Stimulated activated naive CD8-positive, alpha-beta T cell treated with anti-CD3 and anti-CD28 coated beads, Interleukin-15, Interleukin-2, amounts not matched to agents 100 U/mL and 50 U/mL, for 24 hours (primary cell): ENCODE results near the gene TCTA.

Experiments
- ATAC-seq: fragments of 150-1000 bp; cut with Tn5 transposase; one replicate; pipeline ENCODE4 v1.10.0; 2021
- DNase-seq: peaks from one replicate; pipeline ENCODE4 v3.0.0; 2021

Gene TCTA

DNA sequence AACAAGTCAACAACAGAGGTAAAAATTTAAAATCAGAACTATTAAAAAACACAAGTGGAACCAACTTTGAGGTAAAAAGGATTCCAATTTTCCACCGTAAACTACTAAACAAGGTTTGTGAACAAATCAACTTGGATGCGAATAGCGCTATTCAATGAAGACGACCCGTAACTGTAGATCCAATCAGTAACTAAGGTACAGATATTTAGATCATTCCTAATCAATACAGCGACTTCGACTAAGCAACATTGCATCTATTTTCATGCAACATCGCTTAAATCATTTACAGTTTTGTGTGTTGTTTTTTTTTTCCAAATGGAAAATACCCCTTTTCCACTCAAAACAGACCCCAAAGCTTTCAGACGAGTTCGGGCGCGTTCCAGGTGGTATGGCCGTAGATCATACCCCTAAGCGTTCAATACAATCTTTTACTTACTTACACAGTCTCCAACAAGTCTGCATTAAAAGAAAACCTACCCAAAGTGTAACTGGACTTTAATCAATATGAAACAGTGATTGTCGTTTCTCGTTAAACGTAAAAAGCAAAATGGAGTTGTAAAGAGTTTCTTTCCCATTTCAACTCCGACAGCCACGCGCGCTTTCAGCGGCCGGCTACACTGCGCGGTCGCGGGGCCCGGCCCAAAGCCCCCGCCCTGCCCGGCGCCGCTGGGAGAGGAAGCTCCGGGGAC, 1.2 kb upstream of the TCTA start:
- ATAC-seq, result no peak
- DNase-seq, result no peak

GRCh38 chr3:49411535-49411967, 672 bp upstream of the TCTA start:
- DNase-seq, result peak; percentile 69

DNA sequence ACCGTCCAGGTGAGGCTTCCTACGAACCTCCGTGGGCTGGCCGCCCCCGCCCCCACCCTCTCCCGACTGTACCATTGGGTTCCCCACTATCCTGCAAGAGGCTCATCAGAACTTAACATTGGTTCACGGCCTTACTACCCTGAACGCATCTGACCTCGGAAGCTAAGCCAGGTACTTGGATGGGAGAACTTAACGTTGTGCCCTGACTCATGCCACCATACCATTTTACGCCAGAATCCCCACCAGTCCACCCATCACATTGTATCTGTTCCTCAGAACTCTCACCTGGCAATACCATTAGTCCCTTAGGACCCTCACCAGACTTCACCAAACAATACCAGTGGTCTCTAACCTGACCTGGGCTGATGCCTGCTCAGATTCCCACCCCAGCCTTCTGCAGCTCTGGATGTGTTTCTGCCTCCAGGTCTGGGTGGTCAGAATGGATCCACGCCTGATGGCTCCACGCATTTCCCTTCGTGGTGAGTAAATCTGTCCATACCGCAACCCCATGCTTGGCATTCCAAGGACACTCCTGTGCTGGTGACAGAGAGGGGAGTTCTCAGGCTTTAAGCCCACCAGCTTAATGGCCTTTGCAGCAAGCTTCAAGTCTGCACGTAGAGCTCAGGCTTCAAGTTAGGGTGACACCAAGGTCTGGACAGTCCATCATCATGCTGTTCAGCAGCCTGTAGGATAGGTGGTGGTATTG, 562 bp downstream of the TCTA start:
- no peak for ATAC-seq

More at GRCh38 chr3:49411535-49411967, 672 bp upstream of the TCTA start:
- ATAC-seq, result peak; percentile 19

GRCh38 chr3:49413338-49413734, 1.1 kb downstream of the TCTA start:
- ATAC-seq (no peak), DNase-seq (no peak)

More for the DNA sequence above, 562 bp downstream of the TCTA start:
- no peak for DNase-seq

- DNase-seq (no peak), ATAC-seq (no peak)
These were observed 2.5 kb downstream of the TCTA start for GRCh38 chr3:49414753-49415152.

DNA sequence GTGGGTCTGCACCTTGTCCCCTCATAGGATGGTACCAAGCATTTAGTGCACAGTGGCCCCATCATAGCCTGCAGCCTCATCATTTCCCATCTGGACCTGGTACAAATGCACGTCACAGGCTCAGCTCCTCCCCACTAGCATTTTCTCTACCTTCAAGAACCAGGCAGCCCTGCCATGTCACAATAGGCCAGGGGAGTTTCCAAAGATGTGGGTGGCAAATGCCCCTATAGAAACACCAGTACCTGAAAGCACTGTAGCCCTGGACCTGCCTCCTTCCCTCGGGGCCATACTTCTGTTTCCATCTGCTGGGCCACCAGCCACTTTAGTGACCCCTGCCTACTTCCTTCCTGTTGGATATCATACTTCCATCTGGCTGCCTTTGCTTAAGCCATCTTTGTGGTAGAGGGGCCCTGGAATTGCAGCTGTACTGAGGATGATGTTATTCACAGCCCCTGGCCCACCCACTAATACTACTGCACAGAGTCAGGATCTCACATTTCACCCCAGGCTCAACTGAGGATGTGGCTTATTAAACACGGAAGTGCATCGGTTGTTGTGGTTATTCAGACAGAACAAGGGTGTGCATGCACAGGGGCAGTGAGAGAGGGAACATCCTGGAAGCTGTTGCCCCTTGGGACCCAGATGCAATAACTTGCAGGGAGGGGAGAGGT, 3.8 kb downstream of the TCTA start:
- DNase-seq (peak; percentile 71), ATAC-seq (peak; percentile 29)

DNA sequence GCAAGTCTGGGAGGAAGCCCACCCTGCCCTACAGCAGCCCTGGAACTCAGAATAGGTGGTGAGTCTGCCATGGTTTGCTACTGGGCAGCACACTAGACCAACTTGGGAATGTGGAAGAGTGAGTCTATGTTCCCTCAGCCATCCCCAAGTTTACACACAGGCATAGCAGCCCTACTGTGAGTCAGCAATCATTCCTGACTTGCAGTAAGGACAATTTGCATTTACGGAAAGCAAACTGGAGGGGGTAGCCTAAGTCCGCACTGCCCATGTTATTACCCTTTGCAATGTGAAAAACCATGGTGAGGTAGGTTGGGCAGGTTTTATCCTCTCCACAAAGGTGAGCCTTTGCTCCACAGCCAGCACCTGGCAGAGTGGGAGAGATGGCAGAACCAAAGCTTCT, 4.6 kb downstream of the TCTA start:
- ATAC-seq (no peak), DNase-seq (no peak)

DNA sequence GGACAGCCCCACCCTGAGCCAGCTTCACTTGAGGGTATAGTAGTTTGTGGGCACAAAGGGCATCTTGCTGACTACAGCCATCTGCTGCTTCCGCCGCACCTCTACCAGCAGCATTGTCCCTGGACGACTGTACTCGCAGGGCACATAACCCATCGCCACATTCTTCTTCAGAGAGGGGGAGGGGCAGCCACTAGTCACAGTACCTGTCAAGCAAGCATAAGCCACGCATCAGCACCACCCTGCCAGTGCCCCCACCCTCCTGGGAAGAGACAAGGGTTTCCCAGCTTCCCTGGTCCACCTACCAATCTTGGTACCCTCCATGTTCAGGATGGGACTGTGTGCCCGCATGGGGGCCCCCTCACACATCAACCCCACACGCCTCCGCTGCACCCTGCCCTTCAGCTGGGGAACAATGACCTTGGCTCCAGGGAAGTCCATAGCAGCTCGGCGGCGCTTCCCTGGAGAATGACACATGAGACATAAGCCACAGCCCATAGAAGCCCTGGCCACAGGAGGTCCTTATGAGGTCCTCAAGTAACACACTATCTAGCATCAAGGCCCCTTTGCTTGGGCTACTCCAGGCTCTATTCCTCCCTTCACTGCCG, 5.4 kb downstream of the TCTA start:
- DNase-seq (no peak), ATAC-seq (no peak)

- ATAC-seq (no peak), DNase-seq (no peak)
These were observed 9.7 kb downstream of the TCTA start for GRCh38 chr3:49421890-49422378.

- ATAC-seq (no peak), DNase-seq (no peak)
These were observed 10.4 kb downstream of the TCTA start, which contains the start of gene AMT for GRCh38 chr3:49422379-49423248. AMT (minus strand) TSS chr3:49422473; CDS start chr3:49422450, 23 bp downstream.

DNA sequence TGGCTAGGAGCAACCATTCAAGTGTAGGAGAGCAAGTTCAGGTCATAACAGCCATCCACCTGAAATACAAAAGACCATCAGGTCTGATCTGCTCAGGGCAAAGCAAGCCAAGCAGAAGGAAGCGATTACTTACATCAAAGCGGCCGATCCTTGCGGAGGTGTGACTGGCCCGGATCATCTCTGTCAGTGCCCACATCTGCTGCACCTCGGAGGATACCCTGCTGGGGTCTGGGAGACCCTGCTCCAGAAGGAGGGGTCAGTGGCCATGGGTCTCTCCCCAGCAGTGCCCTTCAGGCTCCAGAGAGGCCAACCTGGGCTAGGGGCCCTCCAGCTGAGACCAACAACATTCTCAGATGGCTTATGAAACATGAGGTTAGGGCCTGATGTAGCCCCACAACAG, 12.6 kb downstream of the TCTA start:
- DNase-seq (no peak), ATAC-seq (no peak)

- ATAC-seq (no peak), DNase-seq (no peak)
These were observed 15.4 kb downstream of the TCTA start for GRCh38 chr3:49427586-49427985.

DNA sequence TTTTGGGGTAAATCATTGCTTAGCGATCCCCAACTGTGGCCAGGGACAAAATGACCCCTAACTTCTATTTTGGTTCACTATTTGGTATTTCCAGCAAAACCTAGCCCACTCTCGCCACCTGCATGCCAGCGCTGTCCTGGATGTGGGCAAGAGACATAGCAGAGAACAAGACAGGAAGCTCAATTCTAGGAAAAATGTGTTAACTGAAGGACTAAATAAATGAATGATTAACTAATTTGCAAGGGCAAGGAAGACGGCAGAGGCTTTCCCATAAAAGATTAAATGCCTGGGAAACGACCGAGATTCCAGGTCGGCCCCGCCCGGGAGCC, 16.5 kb downstream of the TCTA start:
- no peak for DNase-seq
- no peak for ATAC-seq

- DNase-seq (no peak), ATAC-seq (no peak)
These were observed 22.5 kb downstream of the TCTA start for GRCh38 chr3:49434731-49435130.

- ATAC-seq (no peak), DNase-seq (no peak)
These were observed 33.2 kb downstream of the TCTA start for GRCh38 chr3:49445391-49445790.

DNA sequence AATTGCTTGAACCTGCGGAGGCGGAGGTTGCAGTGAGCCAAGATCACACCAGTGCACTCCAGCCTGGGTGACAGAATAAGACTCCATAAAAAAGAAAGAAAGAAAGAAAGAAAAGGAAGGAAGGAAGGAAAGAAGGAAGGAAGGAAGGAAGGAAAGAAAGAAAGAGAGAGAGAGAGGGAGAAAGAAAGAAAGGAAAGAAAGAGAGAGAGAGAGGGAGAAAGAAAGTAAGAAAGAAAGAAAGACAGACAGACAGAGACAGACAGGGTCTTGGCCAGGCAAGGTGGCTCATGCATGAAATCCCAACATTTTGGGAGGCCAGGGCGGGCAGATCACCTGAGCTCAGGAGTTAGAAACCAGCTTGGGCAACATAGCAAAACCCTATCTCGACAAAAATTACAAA, 41.4 kb downstream of the TCTA start:
- no peak for ATAC-seq

DNA sequence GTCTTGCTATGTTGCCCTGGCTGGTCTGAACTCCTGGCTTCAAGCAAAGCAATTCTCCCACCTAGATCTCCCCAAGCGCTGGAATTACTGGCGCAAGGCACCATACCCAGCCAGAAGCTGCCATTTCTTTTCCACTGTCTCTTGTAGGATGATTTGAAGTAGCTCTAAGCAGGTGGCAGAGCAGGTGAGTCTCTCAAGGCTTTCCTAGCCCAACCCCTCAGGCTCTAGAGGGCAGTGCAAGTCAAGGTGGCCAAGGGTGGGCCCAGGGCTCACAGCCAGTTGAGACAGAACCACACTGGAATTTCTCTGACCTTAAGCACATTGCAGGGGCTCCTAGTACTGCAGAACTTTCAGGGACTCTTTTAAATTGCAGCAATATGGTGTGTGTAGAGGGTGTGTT, 42.2 kb downstream of the TCTA start:
- no peak for DNase-seq

More for the DNA sequence above, 41.4 kb downstream of the TCTA start:
- DNase-seq, result no peak

GRCh38 chr3:49454898-49455681, 42.9 kb downstream of the TCTA start:
- ATAC-seq (no peak), DNase-seq (no peak)

More for the DNA sequence above, 42.2 kb downstream of the TCTA start:
- ATAC-seq, result peak; percentile 59

DNA sequence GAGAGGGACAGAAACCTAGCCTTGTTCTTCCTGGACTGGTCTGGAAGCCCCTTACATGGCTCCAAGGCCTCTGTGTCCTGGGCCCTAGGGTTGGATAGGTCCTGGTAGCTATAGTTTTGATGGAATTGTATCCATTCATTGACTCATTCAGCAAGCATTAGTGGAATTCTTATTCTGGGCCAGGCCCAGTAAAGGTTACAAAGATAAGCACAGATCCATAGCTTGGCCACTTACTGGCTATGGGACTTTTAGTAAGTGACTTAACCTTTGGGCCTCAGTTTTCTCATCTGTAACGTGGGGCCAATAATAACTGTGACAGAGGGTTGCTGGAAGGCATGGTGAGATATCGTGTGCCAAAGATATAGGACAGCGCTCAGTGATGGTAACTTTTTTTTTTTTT, 44.2 kb downstream of the TCTA start:
- ATAC-seq, result no peak
- DNase-seq, result no peak

GRCh38 chr3:49460188-49460890, 48.1 kb downstream of the TCTA start:
- ATAC-seq, result peak; percentile 16
- no peak for DNase-seq
